Right lobe of liver (tissue), 4 donors: ENCODE data around the gene GYG2.

Source experiments
- CTCF ChIP-seq, 4 donors: fragments of 200-600 bp in 3 of 4; fragments of 450-650 bp in 1 of 4; IDR thresholded peaks; one replicate each; pipeline versions ENCODE4 v1.5.1 to v1.8.0; 2016 to 2022; ENCODE audit warnings: antibody characterized with exemption in 4 of 4, mild to moderate bottlenecking in 2 of 4
- POLR2A ChIP-seq: fragments of 450-650 bp; IDR thresholded peaks from one replicate; pipeline ENCODE4 v1.6.1; 2017; ENCODE audit warnings: antibody characterized with exemption, mild to moderate bottlenecking
- donor health status: DM: no; HTN: no; CAD: no.
- donor health status: DM: no; HTN: no; CAD: no.
- donor health status: DM: no; HTN: yes; CAD: no.

GRCh38 chrX:2875136-2875481 lies 46.4 kb downstream of the GYG2 start:
- TF ChIP-seq POLR2A, result no peak
- no peak for TF ChIP-seq CTCF (IDR thresholded peaks at IDR 0.05)
